ENCODE results near the gene RAVER1. TPM values are rescaled to one million over a fixed set of nuclear protein-coding genes. Genes with fewer than 3 reads are reported as not detected.

The RAVER1 gene
- total RNA-seq, 1 donor from 2014 or later = 25.5 TPM

GRCh38 chr19:10291554-10292205 lies 41.6 kb downstream of the RAVER1 start:
- Histone ChIP-seq H3K27ac (no peak overlapping the region), H3K4me3 (peak overlapping the region; percentile 37 to 56), H3K36me3 (no peaks in the 10 kb centered on the region), H3K4me1 (peaks cover 84% of the 10 kb centered on the region), H3K9me3 (no peaks in the 10 kb centered on the region), H3K27me3 (peaks cover 24% of the 10 kb centered on the region)
- TF ChIP-seq POLR2AphosphoS5 (IDR thresholded peaks at IDR 0.05; ENCODE audit: insufficient read depth in 1 of 2, low read depth in 1 of 2) (no peak), CTCF (IDR thresholded peaks at IDR 0.05) (no peak), POLR2A (IDR thresholded peaks at IDR 0.05) (no peak)
- intact Hi-C loops (cut with DNase I) = no loop called here
- DNase-seq (ENCODE audit: extremely low spot score in 2 of 2) = no peak

- H3K36me3 ChIP-seq = no peaks in the 10 kb centered on the region
- peak in 1 of 2 donors; percentile 96 for DNase-seq (ENCODE audit: extremely low spot score in 2 of 2)
- TF ChIP-seq POLR2AphosphoS5 (IDR thresholded peaks at IDR 0.05; ENCODE audit: insufficient read depth in 1 of 2, low read depth in 1 of 2) (no peak), POLR2A (IDR thresholded peaks at IDR 0.05) (no peak), CTCF (IDR thresholded peaks at IDR 0.05) (no peak)
- peaks cover 24% of the 10 kb centered on the region for H3K27me3 ChIP-seq
- no peaks in the 10 kb centered on the region for H3K9me3 ChIP-seq
- peaks cover 88% of the 10 kb centered on the region for H3K4me1 ChIP-seq
- intact Hi-C loops (cut with DNase I) = no loop called here
- H3K4me3 ChIP-seq = peak overlapping the region; percentile 37 to 56
- H3K27ac ChIP-seq = no peak overlapping the region
Measured at GRCh38 chr19:10290876-10291553, 42.3 kb downstream of the RAVER1 start.

- intact Hi-C loops (cut with DNase I) = no loop called here
- DNase-seq (ENCODE audit: extremely low spot score in 2 of 2) = peak in 1 of 2 donors; percentile 92
- H3K27ac ChIP-seq = no peak overlapping the region
- H3K4me1 ChIP-seq = peaks cover 86% of the 10 kb centered on the region
- peaks cover 24% of the 10 kb centered on the region for H3K27me3 ChIP-seq
- TF ChIP-seq POLR2A (IDR thresholded peaks at IDR 0.05) (no peak), POLR2AphosphoS5 (IDR thresholded peaks at IDR 0.05; ENCODE audit: insufficient read depth in 1 of 2, low read depth in 1 of 2) (no peak), CTCF (IDR thresholded peaks at IDR 0.05) (no peak)
- no peaks in the 10 kb centered on the region for H3K9me3 ChIP-seq
- peak overlapping the region; percentile 37 to 56 for H3K4me3 ChIP-seq
- peaks cover 0 to 2% of the 10 kb centered on the region in 2 donors for H3K36me3 ChIP-seq
Measured at GRCh38 chr19:10290357-10290875, 42.9 kb downstream of the RAVER1 start.

- intact Hi-C loops (cut with DNase I) = no loop called here
- no peak for DNase-seq (ENCODE audit: extremely low spot score in 2 of 2)
- Histone ChIP-seq H3K27ac (no peak within 1 kb of the TSS), H3K9me3 (no peaks in the 10 kb centered on the region), H3K36me3 (peaks cover 0 to 7% of the 10 kb centered on the region in 2 donors), H3K4me1 (peaks cover 81% of the 10 kb centered on the region), H3K4me3 (peak within 1 kb of the TSS; percentile 37 to 56), H3K27me3 (peaks cover 19% of the 10 kb centered on the region)
- no peak for TF ChIP-seq POLR2AphosphoS5 (IDR thresholded peaks at IDR 0.05; ENCODE audit: insufficient read depth in 1 of 2, low read depth in 1 of 2)
- TF ChIP-seq CTCF (IDR thresholded peaks at IDR 0.05) = no peak
- TF ChIP-seq POLR2A (IDR thresholded peaks at IDR 0.05) = no peak
Measured at GRCh38 chr19:10289836-10290356, 43.4 kb downstream of the RAVER1 start, which contains the start of gene ICAM5. TSS of gene ICAM5 (plus strand) at chr19:10289952. CDS start at chr19:10290044, 92 bp downstream.

Data from vagina (tissue), 2 donors.